GM12872 (cell line): ENCODE measurements around the gene SECISBP2.

Source experiments
- CTCF ChIP-seq: IDR thresholded peaks from 3 replicates; pipeline ENCODE4 v1.5.1; 2011; ENCODE audit warnings: low read depth, mild to moderate bottlenecking, low read length, moderate library complexity; ENCODE audit not compliant: insufficient read depth

SECISBP2 gene

GRCh38 chr9:89402695-89403427, 84.6 kb downstream of the SECISBP2 start:
- TF ChIP-seq CTCF, result no peak

DNA sequence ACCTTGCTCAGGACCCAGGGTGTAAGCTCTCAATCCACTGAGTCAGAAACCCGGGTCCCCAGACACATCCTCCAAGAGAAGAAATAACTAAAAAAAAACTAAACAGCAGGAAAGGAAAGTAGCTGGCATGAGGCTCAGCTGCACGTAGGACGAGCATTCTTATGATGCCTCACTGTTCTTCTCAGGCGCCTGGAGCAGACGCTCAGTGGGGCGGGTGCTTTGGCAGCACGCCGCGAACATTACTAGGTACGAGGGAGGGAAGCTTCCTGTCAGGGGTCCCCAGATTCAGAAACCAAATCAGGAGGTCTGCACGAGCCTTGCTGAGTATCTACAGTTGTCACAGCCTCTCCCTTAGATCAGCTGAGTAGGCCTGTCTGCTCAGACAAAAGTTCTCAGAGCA, 85.8 kb downstream of the SECISBP2 start:
- TF ChIP-seq CTCF, result no peak

DNA sequence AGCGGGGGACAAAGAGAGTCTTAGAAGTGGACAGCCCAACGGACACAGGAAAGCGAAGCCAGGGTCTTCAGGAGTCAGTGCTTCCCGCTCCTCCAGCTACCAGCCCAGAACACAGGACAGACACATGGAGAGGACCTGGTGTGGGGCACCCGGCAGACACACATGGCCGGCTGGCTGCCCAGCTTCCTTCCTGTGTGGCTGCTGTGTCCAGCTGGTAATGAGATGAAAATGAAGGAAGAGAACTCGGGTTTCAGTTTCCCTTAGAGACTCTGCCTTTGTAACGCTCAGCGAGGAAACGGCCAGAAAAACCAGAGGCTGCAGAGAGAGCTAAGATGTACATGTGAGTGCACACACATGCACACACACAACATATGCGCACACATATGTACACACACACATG, 87.5 kb downstream of the SECISBP2 start:
- no peak for TF ChIP-seq CTCF

DNA sequence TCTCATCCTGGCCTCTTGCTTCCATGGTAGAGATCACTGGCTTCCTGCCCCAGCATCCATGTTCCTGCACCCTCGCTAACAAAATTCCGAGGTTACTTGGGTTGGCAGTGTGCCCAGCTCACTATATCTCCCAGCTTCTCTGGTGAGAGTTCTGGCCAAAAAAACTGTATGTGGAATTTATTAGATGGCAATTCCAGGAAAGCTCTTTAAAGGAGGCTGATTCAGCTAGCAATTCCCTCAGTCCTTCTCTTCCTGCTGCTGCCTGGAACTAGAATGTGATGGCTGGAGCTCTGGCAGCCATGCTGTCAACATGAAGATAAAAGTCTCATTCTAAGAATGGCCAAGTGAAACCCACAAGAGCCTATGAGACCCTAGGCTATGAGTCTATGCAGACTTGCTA, 88.8 kb downstream of the SECISBP2 start:
- TF ChIP-seq CTCF, result no peak

DNA sequence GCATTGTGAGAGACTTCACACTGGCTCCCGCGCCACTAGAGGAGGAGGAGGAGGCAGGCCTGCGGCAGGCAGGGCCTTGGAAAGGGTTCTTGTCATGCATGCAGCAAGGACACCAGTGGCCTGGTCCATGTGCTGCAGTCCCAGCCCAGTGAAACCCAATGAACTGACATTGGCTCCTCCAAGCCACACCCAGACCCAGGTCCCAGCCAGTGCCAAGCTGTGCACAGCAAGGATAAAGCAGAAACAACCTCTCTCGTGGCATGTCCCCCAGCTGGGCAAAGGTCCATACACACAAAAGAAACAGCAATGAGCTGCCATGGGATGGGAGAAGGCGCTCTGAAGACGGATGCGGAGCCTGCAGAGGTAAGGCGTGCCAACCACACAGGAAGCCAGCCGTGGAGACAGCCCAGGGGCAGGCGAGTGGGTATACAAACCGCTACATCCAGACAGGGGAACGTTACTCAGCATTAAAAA, 90.4 kb downstream of the SECISBP2 start:
- TF ChIP-seq CTCF, result no peak
